NCI-H345 treated with DMSO at 0.1 percent for 48 hours (cell line): Measurements from ENCODE around the gene SIRT6.
"Not testable (repeated sequence)": the region's sequence is repeated elsewhere in the genome, so short reads cannot be mapped to it uniquely, and the experiment has no call there.

ENCODE experiments used
- DNase-seq: peaks from one replicate; lab custom pipeline; 2025; ENCODE audit not compliant: unreplicated experiment; lab: John Stamatoyannopoulos, UW

SIRT6 gene

GRCh38 chr19:4175669-4175931 lies 6.8 kb downstream of the SIRT6 start:
- DNase-seq, result no peak

GRCh38 chr19:4174895-4175668 lies 7.3 kb downstream of the SIRT6 start:
- no peak for DNase-seq

GRCh38 chr19:4174213-4174894 lies 8.0 kb downstream of the SIRT6 start:
- DNase-seq, result no peak

- no peak for DNase-seq
These were observed 8.7 kb downstream of the SIRT6 start for GRCh38 chr19:4173479-4174212.

GRCh38 chr19:4172861-4173473 lies 9.4 kb downstream of the SIRT6 start:
- DNase-seq, result no peak

GRCh38 chr19:4171676-4172075 lies 10.7 kb downstream of the SIRT6 start:
- no peak for DNase-seq

- DNase-seq, result no peak
These were observed 18.1 kb downstream of the SIRT6 start for GRCh38 chr19:4164262-4164661.

- DNase-seq, result no peak
These were observed 20.8 kb downstream of the SIRT6 start for GRCh38 chr19:4161415-4162077.

GRCh38 chr19:4157971-4158370 lies 24.4 kb downstream of the SIRT6 start:
- not testable (repeated sequence) for DNase-seq

GRCh38 chr19:4157164-4157563 lies 25.2 kb downstream of the SIRT6 start:
- no peak for DNase-seq

- no peak for DNase-seq
These were observed 27.6 kb downstream of the SIRT6 start for GRCh38 chr19:4154571-4155312.

GRCh38 chr19:4152241-4152998 lies 29.9 kb downstream of the SIRT6 start:
- DNase-seq, result no peak

GRCh38 chr19:4151623-4152022 lies 30.7 kb downstream of the SIRT6 start:
- no peak for DNase-seq

GRCh38 chr19:4149518-4150288 lies 32.7 kb downstream of the SIRT6 start:
- no peak for DNase-seq

GRCh38 chr19:4144666-4145249 lies 37.6 kb downstream of the SIRT6 start:
- no peak for DNase-seq

GRCh38 chr19:4142916-4143315 lies 39.4 kb downstream of the SIRT6 start:
- DNase-seq, result not testable (repeated sequence)

- peak; percentile 36 for DNase-seq
These were observed 42.1 kb downstream of the SIRT6 start for GRCh38 chr19:4140237-4140711.

- peak; percentile 42 for DNase-seq
These were observed 42.6 kb downstream of the SIRT6 start for GRCh38 chr19:4139614-4140236.
